Measurements from ENCODE around the gene TMEM151B. TPM values are rescaled to one million over a fixed set of nuclear protein-coding genes. Genes with fewer than 3 reads are reported as not detected.

TMEM151B gene
- polyA plus RNA-seq, 1 of the 3 experiments (the other 2 are of a cell fraction), result 0.05 TPM

DNA sequence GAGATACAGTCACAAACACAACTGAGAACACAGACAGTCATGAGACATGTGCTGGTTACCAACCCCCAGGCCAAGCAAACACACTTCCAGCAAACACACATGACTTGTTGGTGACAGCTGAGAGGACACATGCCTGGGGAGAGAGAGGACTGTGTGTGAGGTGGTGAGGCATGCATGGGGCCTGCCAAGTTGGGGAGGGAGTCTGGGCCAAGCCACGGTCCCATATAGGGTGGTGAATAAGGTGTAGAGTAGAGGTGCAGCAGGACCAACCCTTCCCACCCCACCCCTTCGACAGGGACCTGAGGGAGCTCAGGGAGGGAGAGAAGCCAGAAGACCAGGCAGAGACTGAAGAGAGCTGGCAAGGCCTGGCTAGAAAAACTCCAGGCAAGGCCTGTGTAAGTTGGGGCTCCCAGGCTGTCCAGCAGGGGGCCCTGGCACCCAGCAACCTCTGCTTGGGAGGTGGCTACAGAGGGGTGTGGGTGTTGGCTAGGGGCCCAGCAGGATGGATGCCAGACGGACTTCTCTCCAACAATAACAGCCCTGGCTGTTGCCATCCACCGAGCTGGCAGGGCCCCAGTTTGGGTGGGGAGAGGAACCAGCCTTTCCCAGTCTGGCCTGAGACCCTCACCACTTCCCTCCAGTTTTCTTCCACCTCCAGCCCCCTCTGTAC lies 48.8 kb upstream of the TMEM151B start (continued):
- TF ChIP-seq, protein P1, sequence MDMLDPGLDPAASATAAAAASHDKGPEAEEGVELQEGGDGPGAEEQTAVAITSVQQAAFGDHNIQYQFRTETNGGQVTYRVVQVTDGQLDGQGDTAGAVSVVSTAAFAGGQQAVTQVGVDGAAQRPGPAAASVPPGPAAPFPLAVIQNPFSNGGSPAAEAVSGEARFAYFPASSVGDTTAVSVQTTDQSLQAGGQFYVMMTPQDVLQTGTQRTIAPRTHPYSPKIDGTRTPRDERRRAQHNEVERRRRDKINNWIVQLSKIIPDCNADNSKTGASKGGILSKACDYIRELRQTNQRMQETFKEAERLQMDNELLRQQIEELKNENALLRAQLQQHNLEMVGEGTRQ (IDR thresholded peaks at IDR 0.05; ENCODE audit: borderline replicate concordance, low read depth, low read length), result no peak
- TF ChIP-seq SIN3A (IDR thresholded peaks at IDR 0.05; ENCODE audit: borderline replicate concordance, low read depth, low read length) (peak; percentile 41; the same call in 1 of the 2 replicates), MXI1 (IDR thresholded peaks at IDR 0.05; ENCODE audit: low read depth, low read length) (peak; percentile 88), JUND (IDR thresholded peaks at IDR 0.05) (no peak), FOXM1 (IDR thresholded peaks at IDR 0.05; ENCODE audit: low read depth) (no peak), RAD21 (IDR thresholded peaks at IDR 0.05; ENCODE audit: low read length) (peak; percentile 76), SMC3 (IDR thresholded peaks at IDR 0.05; ENCODE audit: low read depth, low read length) (peak; percentile 66), MEF2A (IDR thresholded peaks at IDR 0.05; ENCODE audit: borderline replicate concordance, low read depth) (no peak), EP300 (IDR thresholded peaks at IDR 0.05; ENCODE audit: borderline replicate concordance in 1 of 2, low read depth in 1 of 2, low read length in 1 of 2) (no peak), GABPA (IDR thresholded peaks at IDR 0.05; ENCODE audit: low read depth) (no peak)
- TF ChIP-seq, protein P2, sequence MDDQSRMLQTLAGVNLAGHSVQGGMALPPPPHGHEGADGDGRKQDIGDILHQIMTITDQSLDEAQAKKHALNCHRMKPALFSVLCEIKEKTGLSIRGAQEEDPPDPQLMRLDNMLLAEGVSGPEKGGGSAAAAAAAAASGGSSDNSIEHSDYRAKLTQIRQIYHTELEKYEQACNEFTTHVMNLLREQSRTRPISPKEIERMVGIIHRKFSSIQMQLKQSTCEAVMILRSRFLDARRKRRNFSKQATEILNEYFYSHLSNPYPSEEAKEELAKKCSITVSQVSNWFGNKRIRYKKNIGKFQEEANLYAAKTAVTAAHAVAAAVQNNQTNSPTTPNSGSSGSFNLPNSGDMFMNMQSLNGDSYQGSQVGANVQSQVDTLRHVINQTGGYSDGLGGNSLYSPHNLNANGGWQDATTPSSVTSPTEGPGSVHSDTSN (IDR thresholded peaks at IDR 0.05), result no peak

DNA sequence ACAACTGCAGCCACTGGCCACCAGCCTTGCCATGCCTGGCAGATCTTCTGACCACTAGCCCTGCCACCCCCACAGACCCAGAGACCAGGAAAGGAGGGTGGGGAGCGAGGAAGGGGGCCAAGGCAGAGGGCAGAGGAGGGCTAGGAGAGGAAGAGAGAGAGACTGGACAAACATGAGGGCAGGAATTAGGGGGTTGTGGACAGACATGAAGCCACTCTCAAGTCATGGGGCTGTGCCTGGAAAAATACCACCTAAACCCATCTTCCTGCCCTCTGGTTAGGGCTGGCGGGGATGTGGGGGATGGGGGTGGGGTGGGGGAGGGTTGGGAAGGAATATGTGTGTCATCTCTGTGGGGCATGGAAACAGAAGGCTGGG lies 48.3 kb upstream of the TMEM151B start:
- ChIA-PET CTCF (interaction anchor here (1.0 to 13.7 kb wide), 21 partner anchors 8 to 139 kb away, joined by 3 to 224 read pairs (median 4); partner anchors contain the start of genes HSP90AB1 and SLC35B2), POLR2A (interaction anchor here (0.7 to 4.7 kb wide), 5 partner anchors 12 to 49 kb away, joined by 3 to 49 read pairs (median 3); partner anchors contain the start of gene HSP90AB1)
- Histone ChIP-seq H2AFZ (ENCODE audit: low read depth) (no peak overlapping the region), H3K4me2 (peak overlapping the region; percentile 82), H3K36me3 (replicated peaks in 1 of 2; ENCODE audit: control insufficient read depth in 1 of 2, insufficient read depth in 2 of 2, low read length in 1 of 2) (no peaks in the 10 kb centered on the region), H3K9ac (no peak overlapping the region), H4K20me1 (ENCODE audit: insufficient read depth) (peaks cover 5% of the 10 kb centered on the region; the same call in 1 of the 2 replicates), H3K27me3 (ENCODE audit: insufficient read depth) (no peaks in the 10 kb centered on the region), H3K4me3 (ENCODE audit: low read depth in 2 of 2, low read length in 1 of 2) (no peak overlapping the region; a peak in 1 of 4 replicates), H3F3A (replicated peaks; ENCODE audit: insufficient read depth) (peaks cover 7% of the 10 kb centered on the region), H3K4me1 (ENCODE audit: control insufficient read depth in 1 of 2, insufficient read depth in 2 of 2, low read depth in 1 of 2, low read length in 1 of 2) (peaks cover 17 to 66% of the 10 kb centered on the region in 2 experiments), H3K9me2 (no peaks in the 10 kb centered on the region), H3K27ac (ENCODE audit: low read depth in 2 of 2, low read length in 1 of 2) (peak overlapping the region; percentile 52 to 98), H3K9me3 (no peaks in the 10 kb centered on the region), H3K79me2 (ENCODE audit: insufficient read depth) (peaks cover 7% of the 10 kb centered on the region; the same call in 1 of the 2 replicates)
- TF ChIP-seq CHD2 (IDR thresholded peaks at IDR 0.05; ENCODE audit: low read length, partially characterized antibody) (no peak), RAD21 (IDR thresholded peaks at IDR 0.05; ENCODE audit: low read length) (no peak), NFIC (IDR thresholded peaks at IDR 0.05; ENCODE audit: borderline replicate concordance) (no peak), EP300 (IDR thresholded peaks at IDR 0.05; ENCODE audit: borderline replicate concordance in 1 of 2, low read depth in 1 of 2, low read length in 1 of 2) (no peak)
- TF ChIP-seq, protein P3, sequence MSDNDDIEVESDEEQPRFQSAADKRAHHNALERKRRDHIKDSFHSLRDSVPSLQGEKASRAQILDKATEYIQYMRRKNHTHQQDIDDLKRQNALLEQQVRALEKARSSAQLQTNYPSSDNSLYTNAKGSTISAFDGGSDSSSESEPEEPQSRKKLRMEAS (IDR thresholded peaks at IDR 0.05; ENCODE audit: low read depth), result no peak
- WGBS (ENCODE audit: low lambda C conversion rate), result 64% methylated on average over 2 of the region's 2 CpGs
- DNase-seq, result no peak
